GM21825 (cell line): ENCODE data around the gene SPATA13.

Experiments used
- ATAC-seq: cut with Tn5 transposase; IDR thresholded peaks from one replicate; pipeline ENCODE4 v1.9.1; 2021; ENCODE audit warnings: mild to moderate bottlenecking, moderate library complexity; ENCODE audit not compliant: unreplicated experiment

The SPATA13 gene

DNA sequence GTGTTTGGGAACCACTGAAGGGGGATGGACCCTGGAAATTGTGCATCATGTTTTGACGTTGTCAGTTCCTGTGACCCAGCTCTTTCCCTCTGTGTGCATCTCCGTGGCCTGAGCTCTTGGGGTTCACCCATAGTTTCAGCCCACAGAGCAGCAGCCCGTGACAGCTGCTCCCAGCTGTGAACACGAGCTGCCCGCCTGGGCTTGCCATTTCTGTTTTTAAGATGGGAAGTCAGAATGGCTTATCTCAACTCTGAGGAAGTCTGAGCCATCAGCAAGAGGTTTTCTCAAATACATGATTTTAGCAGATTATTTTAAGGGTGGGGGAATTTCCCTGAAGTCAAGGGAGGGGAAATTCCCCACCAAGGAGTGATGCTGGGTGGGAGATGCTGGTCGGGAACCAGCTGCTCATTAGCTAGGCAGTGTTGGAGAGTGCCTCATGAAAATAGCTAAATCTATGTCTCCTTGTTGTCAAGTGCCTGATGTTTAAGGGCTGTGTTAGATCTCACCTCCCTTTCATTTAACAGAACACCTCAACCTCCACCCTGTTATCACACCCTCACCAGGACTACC lies 114.0 kb downstream of the SPATA13 start:
- ATAC-seq = peak; percentile 69

DNA sequence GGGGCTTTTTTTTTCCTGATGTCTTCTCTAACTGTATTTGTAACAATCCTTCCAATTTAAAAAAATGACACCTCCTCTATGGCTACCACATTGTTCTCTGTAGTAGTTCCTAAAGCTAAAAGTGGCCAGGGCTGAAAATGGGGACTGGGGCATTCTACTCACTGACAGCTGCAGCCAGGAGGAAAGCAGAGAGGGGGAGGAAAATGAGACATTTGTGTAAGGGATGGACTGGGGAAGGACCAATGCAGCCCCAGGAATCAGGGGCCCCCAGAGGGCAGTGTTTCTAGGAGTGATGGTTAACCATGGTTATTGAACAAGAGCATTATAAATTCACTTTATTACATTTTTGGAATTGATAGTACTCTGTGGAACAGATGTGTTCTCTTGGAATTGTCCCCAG lies 114.5 kb downstream of the SPATA13 start:
- no peak for ATAC-seq

DNA sequence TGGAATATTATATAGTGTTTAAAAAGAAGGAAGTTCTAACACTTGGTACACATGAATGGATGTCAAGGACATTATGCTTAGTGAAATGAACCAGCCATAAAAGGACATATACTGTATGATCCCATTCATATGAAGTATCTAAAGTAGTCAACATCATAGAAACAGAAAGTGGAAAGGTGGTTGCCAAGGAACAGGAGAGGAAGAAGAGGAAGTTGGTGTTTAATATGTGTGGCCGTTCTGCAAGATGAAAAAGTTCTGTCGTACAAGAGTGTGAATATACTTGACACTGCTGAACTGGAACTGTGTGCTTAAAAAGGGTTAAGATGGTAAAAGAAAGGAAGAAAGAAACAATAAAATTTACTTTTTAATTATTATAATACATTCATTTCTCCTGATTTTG lies 115.8 kb downstream of the SPATA13 start:
- no peak for ATAC-seq

DNA sequence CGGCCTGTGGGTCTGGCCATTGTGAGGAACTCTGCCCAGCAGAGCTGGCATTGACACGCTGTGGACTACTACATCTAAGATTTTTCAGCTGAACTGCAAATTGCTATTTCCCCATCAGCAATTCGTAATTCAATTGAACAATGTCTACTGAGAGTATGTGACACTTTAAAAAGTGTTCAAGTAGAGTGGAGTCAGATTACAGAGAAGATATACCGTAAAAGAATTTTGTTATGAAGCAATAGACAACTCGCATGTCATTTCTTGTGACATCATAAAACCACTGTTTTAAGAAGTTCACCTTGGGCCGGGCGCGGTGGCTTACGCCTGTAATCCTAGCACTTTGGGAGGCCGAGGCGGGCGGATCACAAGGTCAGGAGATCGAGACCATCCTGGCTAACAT lies 116.3 kb downstream of the SPATA13 start:
- no peak for ATAC-seq

DNA sequence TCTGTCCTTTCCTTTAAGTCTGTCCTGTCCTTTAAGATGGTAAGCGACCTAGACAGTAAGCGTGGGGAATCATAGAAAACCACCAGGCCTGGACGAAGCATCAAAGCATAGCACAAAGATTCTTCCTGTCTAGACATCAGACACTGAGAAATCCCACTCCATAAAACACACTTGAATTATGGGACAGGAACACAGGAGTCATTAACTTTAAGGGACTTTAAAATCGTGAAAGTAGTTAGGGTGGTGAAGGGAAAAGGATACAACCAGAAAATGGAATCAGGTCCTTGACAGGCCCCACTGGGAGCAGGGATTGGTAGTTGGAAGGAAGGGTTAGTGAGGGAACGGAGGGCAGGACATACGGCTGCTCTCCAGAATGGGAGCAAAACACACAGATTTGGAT lies 117.2 kb downstream of the SPATA13 start:
- ATAC-seq = no peak

DNA sequence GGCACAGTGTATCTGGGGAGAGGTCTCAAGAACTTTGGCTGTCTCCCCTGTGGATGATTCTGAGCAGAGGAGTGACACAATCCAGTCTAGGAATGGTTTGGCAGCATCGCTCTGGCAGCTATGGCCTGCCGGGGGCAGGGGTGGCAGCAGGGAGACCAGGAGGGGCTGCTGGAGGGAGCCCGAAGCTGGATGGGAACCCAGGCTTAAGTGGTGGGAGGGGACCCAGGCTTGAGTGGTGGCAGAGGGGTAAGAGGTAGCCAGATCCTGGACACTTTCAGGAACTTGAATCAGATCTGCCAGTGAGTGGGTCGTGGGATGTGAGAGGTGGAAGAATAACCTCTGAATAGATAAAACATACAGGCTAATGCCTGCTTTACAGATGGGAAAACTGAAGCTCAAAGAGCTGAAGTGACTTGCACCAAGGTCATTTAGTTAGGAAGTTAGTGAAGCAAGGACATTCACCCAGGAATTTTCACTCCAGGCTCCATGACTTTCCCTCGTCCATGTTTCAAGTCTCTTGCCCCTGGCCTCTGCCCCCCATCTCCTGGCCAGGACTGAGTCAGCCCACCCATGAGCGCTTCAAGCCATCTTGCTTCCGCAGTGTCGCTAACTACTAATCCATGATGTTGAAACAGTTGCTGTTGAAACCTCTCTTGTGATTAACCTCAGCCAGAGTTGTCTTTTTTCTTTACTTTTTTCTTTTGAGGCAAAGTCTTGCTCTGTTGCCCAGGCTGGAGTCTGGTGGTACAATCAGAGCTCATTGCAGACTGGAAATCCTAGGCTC lies 119.0 kb downstream of the SPATA13 start:
- no peak for ATAC-seq

DNA sequence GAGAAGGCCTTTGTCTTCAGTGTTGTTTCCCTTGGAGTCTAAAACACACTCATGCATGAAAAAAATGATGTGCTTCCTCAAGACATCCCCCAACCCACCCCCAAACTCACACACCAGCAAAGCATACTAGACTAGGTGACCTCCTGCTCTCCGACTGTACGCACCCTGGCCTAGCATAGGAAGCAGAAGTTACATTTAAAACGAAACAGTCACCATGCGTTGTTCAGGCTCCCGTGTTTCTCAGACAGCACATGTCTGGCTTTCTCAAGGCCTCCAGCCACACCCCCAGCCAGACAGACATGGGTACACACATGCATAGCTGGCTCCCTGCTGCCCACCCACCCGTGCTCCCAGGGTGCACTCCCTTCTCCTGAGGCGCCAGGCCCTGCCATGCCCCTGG lies 120.2 kb downstream of the SPATA13 start:
- ATAC-seq = no peak

DNA sequence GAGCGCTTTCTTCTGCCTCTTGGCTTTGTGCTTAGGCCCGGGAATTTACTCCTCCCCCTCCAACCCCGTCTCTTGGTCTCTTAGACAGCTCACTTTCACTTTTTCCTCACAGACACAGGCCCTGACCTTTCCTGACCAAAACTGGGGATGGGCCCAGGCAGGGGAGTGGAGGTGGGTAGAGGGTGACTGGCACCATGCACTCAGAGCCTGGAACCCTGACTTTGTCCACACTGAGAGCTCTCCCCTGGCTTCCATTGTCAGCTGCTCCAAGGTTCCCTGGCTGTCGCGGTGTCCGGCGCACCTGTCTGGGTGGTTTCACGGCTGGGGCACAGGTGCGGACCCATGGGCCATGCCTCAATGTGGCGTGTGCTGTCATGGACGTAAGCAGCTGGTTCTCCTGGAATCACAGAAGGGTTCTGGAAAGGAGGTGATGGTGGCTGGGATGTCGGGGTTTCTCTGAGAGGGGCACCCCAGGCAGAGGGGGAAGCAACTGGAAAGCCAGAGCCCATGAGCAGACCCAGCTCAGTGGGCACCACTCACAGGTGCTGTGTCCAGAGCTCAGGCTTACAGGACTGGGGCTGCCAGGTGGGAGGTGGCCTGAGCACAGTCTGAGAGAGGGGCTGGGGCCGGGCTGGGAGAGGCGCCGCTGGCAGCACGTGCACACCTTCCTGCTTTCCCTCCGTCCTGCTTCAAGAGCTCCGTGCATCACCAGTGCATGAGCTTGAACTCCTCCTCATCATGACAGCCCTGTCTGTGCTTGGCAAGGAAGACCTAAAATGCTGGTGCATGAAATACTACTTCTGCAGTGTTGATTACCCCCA lies 120.9 kb downstream of the SPATA13 start:
- ATAC-seq = no peak

DNA sequence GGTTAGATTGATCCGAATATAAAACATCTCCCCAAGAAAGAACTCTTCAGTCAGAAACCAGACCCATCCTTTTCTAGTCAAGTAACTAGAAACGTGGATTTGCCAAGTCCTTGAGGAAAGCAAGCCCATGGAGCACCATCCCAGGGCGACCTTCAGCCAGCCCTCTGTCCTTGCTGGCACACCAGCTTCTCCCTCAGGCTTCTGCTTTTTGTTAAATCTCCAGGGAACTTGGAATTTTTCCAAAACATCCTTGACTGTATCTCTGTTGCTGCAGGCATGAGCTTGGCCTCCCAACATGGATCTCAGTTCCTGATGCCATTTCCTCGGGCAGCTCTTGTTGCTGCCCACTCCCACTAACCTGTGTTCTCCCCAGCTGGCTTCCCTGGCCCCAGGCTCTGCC lies 121.7 kb downstream of the SPATA13 start:
- ATAC-seq = no peak

DNA sequence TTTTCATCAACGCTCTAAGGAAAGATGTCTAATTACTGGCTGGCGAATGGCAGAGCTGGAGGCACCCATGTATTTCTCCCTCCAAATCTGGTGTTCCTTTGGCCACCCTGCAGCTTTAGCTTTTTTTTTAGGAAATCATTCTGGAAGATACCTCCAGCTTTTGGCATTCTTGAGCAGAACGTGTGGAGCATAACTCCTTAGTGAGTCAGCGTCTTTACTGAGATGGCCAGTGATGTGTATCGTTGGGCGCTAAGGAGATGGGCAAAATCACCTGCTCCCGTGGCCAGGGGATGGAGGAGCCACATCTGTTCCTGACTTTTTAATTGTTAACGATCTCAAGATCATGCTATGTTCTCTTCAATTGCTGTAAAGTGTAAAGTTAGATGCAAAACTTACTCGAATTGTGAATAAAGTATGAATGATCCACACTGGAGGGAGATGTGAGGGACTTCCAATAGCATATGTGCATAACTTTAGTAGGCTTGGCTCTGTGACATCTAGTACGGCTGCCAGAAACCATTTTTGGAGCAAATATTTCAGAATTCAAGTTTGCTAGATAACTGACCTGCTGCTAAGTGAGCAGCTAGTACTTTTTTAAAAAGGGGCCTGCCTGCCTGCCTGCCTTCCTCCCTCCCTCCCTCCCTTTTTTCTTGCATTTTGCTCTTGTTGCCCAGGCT lies 124.5 kb downstream of the SPATA13 start:
- ATAC-seq = no peak

DNA sequence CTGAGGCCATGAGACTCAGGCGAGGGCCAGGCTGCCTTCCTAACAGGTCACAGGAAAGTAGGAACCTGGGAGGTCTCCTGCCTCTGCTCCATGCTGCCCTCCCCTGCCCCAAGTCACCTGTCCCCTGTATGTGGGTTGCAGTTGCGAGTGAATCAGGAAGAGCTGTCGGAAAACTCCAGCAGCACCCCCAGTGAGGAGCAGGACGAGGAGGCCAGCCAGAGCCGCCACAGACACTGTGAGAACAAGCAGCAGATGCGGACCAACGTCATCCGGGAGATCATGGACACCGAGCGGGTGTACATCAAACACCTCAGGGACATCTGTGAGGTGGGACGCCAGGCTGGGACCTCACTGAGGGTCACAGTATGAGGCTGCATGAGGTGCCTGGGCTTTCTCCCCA lies 126.1 kb downstream of the SPATA13 start:
- no peak for ATAC-seq

DNA sequence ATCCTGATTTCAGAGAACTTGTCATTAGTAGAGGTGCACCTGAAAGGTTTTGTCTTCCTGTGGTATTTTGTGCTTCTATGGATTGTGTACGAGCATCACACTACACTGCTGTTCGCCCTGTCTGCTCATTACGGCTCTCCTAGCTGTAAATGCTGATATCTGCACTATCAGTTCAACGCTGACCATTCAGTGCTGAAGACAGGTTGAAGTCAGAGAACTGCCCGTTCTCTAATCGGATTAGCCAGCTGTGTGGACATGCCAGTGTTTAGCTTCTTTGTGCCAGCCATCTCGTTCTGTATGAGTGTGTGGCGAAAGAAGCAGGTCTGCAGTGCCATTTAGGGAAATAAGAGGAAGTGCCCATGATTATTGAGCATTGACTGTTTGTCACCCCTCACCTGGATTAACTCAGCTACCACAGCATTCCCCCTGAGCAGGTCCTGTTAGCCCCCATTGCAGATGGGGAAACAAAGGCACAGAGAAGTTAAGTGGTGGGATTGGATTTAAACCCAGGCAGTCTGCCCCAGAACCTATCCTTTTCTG lies 127.3 kb downstream of the SPATA13 start:
- no peak for ATAC-seq

DNA sequence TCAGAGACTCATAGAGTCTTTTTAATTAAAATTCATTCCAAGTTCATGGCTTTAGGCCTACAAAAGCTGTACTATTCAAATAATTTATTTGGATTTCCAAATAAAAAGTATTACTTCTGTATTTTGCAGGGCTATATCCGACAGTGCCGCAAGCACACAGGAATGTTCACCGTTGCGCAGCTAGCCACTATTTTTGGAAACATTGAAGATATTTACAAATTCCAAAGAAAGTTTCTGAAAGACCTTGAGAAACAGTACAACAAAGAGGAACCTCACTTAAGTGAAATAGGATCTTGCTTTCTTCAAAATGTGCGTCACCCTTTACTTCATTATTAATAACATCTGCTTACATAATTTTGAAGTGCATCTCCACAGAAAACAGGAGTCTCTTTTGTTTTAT lies 128.3 kb downstream of the SPATA13 start:
- no peak for ATAC-seq

DNA sequence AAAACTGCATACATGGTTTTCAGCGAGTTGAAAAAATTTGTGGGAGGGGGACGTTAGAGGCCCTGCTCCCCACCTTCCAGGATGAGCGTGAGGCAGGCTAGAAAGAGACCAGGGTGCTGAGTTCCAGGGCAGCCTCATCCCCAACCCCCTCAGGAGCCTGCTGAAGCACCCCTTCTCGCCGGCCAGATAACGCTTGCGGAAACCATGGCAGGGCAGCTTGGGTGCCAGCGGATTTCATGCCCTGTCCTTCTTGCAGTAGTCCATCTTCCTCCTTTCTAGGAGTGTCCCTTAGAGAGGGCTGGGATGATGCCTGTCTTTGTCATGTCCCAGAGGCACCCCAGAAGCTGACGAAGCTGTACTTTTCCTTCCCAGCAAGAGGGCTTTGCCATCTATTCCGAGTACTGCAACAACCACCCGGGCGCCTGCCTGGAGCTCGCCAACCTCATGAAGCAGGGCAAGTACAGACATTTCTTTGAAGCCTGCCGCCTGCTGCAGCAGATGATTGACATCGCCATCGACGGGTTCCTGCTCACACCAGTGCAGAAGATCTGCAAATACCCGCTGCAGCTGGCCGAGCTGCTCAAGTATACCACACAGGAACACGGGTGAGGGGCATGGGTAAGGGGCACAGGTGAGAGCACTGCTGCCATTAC lies 129.9 kb downstream of the SPATA13 start:
- ATAC-seq = no peak

DNA sequence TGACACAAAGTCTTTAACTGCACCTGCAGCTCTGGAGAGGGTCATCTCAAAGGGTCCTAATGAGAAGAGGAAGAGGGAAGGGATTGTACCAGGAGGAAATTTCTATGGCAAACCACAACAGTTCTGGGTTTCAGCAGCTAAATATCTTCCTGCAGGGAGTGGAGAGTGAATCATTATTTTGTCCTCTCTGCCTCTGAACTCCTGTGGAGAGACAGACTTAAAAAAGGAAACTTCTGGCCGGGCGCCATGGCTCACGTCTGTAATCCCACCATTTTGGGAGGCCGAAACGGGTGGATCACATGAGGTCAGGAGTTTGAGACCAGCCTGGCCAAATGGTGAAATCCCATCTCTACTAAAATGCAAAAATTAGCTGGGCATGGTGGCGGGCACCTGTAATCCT lies 132.0 kb downstream of the SPATA13 start:
- ATAC-seq = no peak

DNA sequence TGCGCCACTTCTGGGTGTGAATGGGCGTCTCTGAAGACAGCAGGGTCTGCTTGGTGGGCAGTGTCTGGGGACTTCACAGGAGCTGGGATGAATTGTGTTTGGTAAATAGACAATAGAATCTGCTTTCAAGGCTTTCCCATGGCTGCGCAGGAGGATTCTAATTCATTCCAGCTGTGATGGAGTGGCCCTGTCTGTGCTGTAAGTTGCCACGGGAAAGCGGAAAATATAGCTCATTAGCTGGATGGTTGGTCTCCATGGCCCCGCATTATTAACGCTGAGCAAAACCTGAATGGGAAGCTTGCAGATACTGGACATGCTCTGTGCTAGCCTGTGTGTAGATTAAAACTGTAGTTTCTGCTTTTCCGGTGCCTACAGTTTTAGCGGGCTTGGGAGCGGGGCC lies 133.2 kb downstream of the SPATA13 start:
- ATAC-seq = no peak

DNA sequence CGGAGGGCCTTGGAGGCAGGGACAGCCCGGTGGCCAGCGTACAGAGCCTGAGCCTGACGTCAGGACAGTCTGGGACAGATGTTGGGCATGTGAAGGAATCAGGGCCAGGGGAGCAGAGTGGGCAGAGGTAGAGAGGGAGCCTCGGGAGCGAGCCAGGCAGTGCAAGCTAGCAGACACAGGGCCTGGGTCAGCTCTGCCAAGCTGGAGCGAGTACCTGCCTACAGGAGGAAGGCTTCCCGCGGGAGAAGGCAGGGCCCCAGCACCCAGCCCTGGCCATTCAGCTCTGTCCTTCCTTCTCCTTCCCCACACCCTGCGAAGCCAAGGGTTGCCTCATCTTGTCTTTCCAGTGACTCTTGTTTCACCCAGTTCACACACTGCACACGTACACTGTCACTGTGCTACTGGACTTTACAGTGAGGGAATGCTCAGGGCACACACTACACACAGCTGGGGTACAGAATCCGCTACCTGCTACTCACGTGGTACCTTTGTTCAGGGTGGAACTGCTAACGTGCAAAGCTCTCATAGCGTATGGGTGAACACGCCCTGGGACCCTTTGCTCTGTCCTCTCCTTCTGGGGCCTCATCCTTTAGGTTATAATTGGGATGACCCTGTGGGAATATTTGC lies 139.1 kb downstream of the SPATA13 start:
- ATAC-seq = no peak

DNA sequence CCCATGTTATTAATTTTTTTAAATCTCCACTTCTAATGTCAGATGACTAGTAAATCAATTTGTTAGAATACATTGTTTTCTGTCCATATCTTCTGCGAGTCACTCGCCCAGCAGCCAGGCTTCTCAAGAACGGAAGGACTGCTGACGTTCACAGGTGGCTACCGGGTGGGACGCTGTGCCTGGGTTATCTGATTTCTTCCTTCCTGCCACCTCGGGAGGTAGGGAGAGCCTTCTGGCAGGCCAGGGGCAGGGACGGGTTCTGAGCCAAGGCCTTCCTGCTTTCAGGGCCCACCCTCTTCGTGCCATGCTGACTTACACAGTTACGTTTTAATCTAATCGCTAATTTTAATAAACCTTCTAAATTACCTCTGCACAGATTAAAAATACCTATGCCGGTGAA lies 140.9 kb downstream of the SPATA13 start:
- no peak for ATAC-seq

DNA sequence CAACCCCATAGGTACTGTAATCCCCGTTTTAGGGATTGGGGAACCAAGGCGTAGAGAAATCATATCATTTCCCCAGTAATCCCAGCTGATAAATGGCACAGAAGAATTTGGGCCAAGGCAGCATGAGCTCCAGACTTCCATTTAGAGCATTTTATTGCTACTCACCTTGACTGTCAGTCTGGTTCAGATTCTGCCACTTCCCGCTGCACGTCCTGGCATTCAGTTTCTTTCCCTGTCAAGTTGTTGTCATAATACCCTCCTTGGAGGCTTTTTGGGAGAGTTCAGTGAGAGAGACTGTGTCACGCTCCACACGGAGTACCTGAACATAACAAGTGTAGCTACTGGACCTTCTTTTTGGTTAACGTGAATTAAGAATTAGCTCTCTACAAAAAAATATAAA lies 141.4 kb downstream of the SPATA13 start:
- ATAC-seq = no peak

DNA sequence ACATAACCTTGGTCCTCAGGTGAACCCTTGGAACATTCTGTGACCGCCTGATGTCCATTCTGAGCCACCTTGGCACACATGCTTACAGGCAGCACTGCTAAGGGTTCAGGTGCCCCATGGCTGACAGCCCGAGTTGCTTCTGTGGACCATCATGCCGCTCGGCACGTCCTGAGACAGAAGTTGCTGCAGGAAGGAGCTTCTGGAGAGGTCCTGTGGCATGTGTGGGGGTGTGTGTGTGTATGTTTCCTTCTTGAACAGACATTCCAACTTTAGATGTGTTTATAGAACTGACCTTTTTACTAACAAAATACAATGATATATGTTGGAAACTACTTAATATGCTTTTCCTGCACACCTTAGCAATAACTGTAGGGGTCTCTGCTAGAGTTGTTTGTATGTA lies 144.1 kb downstream of the SPATA13 start:
- no peak for ATAC-seq
